Aorta (tissue), 5 donors: ENCODE data around the gene MED12L. TPM values are rescaled to one million over a fixed set of nuclear protein-coding genes. Genes with fewer than 3 reads are reported as not detected.
A peak's percentile ranks its signal among the peaks of the same experiment; 100 is the strongest.
"Not testable (repeated sequence)": the region's sequence is repeated elsewhere in the genome, so short reads cannot be mapped to it uniquely, and the experiment has no call there.

Experiments
- ATAC-seq: fragments of 200-7000 bp; cut with Tn5 transposase; one replicate; pipeline ENCODE4 v1.9.1; 2022; ENCODE audit warnings: moderate library complexity; ENCODE audit not compliant: low FRiP score
- DNase-seq, 2 donors: peaks; one replicate each; pipeline ENCODE4 v3.0.0-alpha.2; 2020
- H3K27ac ChIP-seq, 2 donors: one replicate each; pipeline ENCODE4 v1.5.1; 2013; ENCODE audit warnings: low read length in 2 of 2, mild to moderate bottlenecking in 2 of 2, moderate library complexity in 2 of 2, control low read depth in 1 of 2, inconsistent platforms in 1 of 2, low read depth in 1 of 2
- H3K27me3 ChIP-seq, 2 donors: one replicate each; pipeline ENCODE4 v1.6.1; 2013; ENCODE audit warnings: control low read depth in 1 of 2, low read length in 1 of 2, mild to moderate bottlenecking in 1 of 2, moderate library complexity in 1 of 2; ENCODE audit not compliant: insufficient read depth in 2 of 2, control insufficient read depth in 1 of 2
- H3K36me3 ChIP-seq, 2 donors: one replicate each; pipeline ENCODE4 v1.6.1; 2013; ENCODE audit warnings: control low read depth in 1 of 2, low read length in 1 of 2, mild to moderate bottlenecking in 1 of 2; ENCODE audit not compliant: insufficient read depth in 2 of 2, control insufficient read depth in 1 of 2
- H3K4me1 ChIP-seq, 2 donors: one replicate each; pipeline ENCODE4 v1.6.1; 2013; ENCODE audit warnings: low read length in 2 of 2, control low read depth in 1 of 2, mild to moderate bottlenecking in 1 of 2, moderate library complexity in 1 of 2; ENCODE audit not compliant: insufficient read depth in 2 of 2, control insufficient read depth in 1 of 2
- H3K4me3 ChIP-seq, 2 donors: one replicate each; pipeline ENCODE4 v1.5.1; 2013; ENCODE audit warnings: low read length in 2 of 2, control low read depth in 1 of 2, mild to moderate bottlenecking in 1 of 2
- H3K9me3 ChIP-seq: one replicate; pipeline ENCODE4 v1.6.1; 2013; ENCODE audit warnings: mild to moderate bottlenecking, low read length; ENCODE audit not compliant: control insufficient read depth
- WGBS, 2 donors: extraction: QIAGEN DNeasy Blood & Tissue Kit; methylation state at CpG; one replicate each; pipeline ENCODE4 v1.1.7; 2013; 5-methylcytosine and 5-hydroxymethylcytosine counted together
- intact Hi-C, 2 donors: fragments of 100-400 bp; cut with DNase I; formaldehyde crosslinking; loops; one replicate each; pipeline versions ENCODE4 v1.14.2 to v1.15.0; 2022
- polyA plus RNA-seq, 2 donors: library from polyadenylated mRNA; stranded (reverse); fragments of 200-250 nt; gene quantifications; one replicate each; pipeline ENCODE4 v1.2.3, GENCODE V29; 2013
- total RNA-seq, 2 donors: library from RNA; stranded (reverse); fragmentation: NEBNext Ultra II Directional; extraction: Animal tissue kit (Norgen Biotek cat#: 25700); gene quantifications; one replicate each; pipeline ENCODE4 v1.2.1, GENCODE V29; 2021
- donor health status: healthy with polysubstance abuse.
- donor health status: Bipolar disorder and iron deficiency.
- donor health status: DM: no; HTN: no; CAD: no.
- donor health status: DM: no; HTN: no; CAD: no.
- donor health status: DM: yes; HTN: yes; CAD: no.

Gene MED12L
- total and polyA plus RNA-seq, 4 donors = 1.1 to 2.3 TPM; not detected in 2

DNA sequence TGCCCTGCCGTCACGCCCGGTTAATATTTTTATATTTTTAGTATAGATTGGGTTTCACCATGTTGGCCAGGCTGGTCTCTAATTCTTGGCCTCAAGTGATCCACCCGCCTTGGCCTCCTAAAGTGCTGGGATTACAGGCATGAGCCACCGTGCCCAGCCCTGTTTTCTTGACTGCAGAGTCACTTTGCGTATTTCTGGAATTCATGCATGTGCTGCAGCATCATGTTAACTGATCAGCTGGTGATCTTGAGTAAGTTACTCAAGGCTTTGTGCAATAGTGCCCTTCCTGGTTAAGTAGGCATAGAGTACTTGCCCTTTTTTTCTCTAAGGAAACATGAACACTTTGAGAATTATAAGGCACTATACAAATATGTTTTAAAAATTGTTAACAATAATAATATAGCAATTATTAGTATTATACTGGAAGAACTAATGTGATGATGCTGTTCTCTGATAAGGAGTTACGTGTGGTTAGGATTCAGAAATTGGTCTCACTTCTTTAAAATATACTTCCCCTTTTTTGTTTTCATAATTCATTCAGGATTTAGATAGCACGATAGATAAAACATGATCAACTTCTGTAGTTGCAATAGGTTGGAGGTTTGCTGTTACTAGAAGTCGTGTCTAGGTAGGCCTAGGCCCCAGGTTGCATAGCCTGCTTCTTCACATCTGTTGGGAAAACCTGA is 83.9 kb downstream of the MED12L start:
- Histone ChIP-seq H3K9me3 (no peaks in the 10 kb centered on the region), H3K27me3 (no peaks in the 10 kb centered on the region), H3K27ac (no peak overlapping the region), H3K4me3 (no peak overlapping the region), H3K36me3 (no peaks in the 10 kb centered on the region), H3K4me1 (no peaks in the 10 kb centered on the region)
- intact Hi-C loops = loop anchor here (2.0 to 5.0 kb wide), 3 partner anchors 58 to 113 kb away; no protein-coding TSS in a partner anchor
- peak in 1 of 2 donors; percentile 51 for DNase-seq
- WGBS, 2 donors = 94% methylated on average over 9 of the region's 9 CpGs
- no peak for ATAC-seq

GRCh38 chr3:151169948-151170679 is 84.7 kb downstream of the MED12L start:
- not testable (repeated sequence) for H3K27me3 ChIP-seq, H3K9me3 ChIP-seq, H3K36me3 ChIP-seq, H3K4me3 ChIP-seq, H3K27ac ChIP-seq, H3K4me1 ChIP-seq
- DNase-seq = peak in 1 of 2 donors; percentile 83
- peak; percentile 71 for ATAC-seq
- WGBS, 2 donors = 86 to 91% methylated on average over 9 of the region's 9 CpGs
- intact Hi-C loops = loop anchor here (2.0 to 5.0 kb wide), 3 partner anchors 57 to 112 kb away; no protein-coding TSS in a partner anchor

DNA sequence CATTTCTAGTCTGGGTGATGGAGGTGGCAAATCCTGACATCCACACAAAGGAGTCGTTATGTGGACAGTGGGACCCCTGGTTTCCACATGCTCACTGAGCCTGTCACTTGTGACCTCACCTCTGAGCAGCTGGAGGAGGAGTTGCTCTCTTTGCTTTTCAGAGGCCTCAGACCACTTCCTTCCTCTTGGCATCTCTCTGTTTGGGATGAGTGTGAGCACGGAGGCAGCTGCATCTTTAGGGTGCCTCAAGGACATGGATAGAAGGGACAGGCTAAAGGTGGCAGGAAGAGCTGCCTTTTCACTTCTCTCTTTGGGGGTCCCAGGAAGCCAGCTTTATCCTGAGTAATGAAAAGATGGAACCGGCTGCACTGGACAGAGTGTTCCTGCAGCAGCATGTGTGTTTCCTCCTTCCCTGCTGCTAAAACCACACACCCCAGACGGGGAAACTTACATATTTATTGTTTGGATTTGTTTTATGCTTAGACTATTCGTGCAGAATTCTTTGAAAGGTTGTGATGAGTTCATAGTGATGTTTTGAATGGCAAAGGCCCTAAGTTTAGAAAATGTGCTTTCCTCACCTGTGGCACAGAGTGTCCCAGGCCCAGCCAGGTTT is 85.8 kb downstream of the MED12L start:
- no peaks in the 10 kb centered on the region for H3K36me3 ChIP-seq
- no peak overlapping the region for H3K4me3 ChIP-seq
- H3K4me1 ChIP-seq = no peaks in the 10 kb centered on the region
- DNase-seq = peak in 1 of 2 donors; percentile 54
- no peak for ATAC-seq
- no peaks in the 10 kb centered on the region for H3K27me3 ChIP-seq
- intact Hi-C loops = no loop called here
- 72 to 73% methylated on average over 5 of the region's 5 CpGs for WGBS, 2 donors
- no peaks in the 10 kb centered on the region for H3K9me3 ChIP-seq
- H3K27ac ChIP-seq = no peak overlapping the region

- no peak for DNase-seq
- Histone ChIP-seq H3K4me3 (no peak overlapping the region), H3K9me3 (no peaks in the 10 kb centered on the region), H3K36me3 (no peaks in the 10 kb centered on the region), H3K27ac (no peak overlapping the region), H3K27me3 (no peaks in the 10 kb centered on the region), H3K4me1 (no peaks in the 10 kb centered on the region)
- ATAC-seq = no peak
- WGBS, 2 donors = 71 to 82% methylated on average over 2 of the region's 2 CpGs
- intact Hi-C loops = no loop called here
Measured at GRCh38 chr3:151174351-151174750, 88.9 kb downstream of the MED12L start.

GRCh38 chr3:151175952-151176351 is 90.5 kb downstream of the MED12L start:
- no peaks in the 10 kb centered on the region for H3K36me3 ChIP-seq
- H3K9me3 ChIP-seq = no peaks in the 10 kb centered on the region
- H3K27ac ChIP-seq = no peak overlapping the region
- ATAC-seq = no peak
- intact Hi-C loops = no loop called here
- no peak for DNase-seq
- no peak overlapping the region for H3K4me3 ChIP-seq
- no peaks in the 10 kb centered on the region for H3K4me1 ChIP-seq
- WGBS, 2 donors = 98 to 99% methylated on average over 2 of the region's 2 CpGs
- H3K27me3 ChIP-seq = no peaks in the 10 kb centered on the region

DNA sequence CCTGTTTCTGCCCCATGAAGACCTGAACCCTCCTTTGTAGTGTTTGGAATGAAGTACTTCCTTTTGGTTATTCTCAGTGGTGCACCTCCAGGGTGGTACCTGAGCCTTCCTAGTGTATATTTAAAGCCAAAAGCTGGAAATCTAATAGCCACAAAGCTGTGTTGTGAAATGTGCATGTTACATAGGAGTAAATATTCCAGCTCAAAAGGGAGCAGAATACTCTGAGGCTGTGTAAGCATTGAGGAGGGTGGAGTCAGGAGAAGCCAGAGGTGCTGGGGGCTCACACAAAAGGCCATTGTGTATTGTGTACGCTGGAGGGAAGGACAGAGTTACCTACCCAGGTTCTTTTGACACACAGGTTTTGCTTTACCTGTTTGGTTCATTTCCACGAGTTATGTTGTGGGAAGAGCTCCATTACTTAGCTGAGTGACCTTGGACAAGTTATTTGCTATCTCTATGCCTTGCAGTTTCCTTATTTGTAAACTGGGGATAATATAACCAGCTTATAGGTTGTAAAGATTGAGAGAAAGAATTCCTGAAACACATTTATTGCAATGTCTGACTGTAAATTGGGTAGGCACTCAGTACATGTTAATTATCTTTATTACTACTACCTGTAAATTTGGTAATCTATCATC is 92.9 kb downstream of the MED12L start:
- H3K36me3 ChIP-seq = no peaks in the 10 kb centered on the region
- WGBS, 2 donors = 90 to 96% methylated on average over 2 of the region's 2 CpGs
- no peak overlapping the region for H3K27ac ChIP-seq
- no peak overlapping the region for H3K4me3 ChIP-seq
- H3K4me1 ChIP-seq = no peaks in the 10 kb centered on the region
- H3K27me3 ChIP-seq = no peaks in the 10 kb centered on the region
- no peak for ATAC-seq
- intact Hi-C loops = no loop called here
- DNase-seq = no peak
- H3K9me3 ChIP-seq = no peaks in the 10 kb centered on the region

- no peak overlapping the region for H3K4me3 ChIP-seq
- H3K27me3 ChIP-seq = no peaks in the 10 kb centered on the region
- no peaks in the 10 kb centered on the region for H3K4me1 ChIP-seq
- H3K36me3 ChIP-seq = no peaks in the 10 kb centered on the region
- 57 to 62% methylated on average over 5 of the region's 5 CpGs for WGBS, 2 donors
- peaks cover 1% of the 10 kb centered on the region for H3K9me3 ChIP-seq
- no peak overlapping the region for H3K27ac ChIP-seq
- intact Hi-C loops = no loop called here
- ATAC-seq (no peak), DNase-seq (no peak)
Measured at GRCh38 chr3:151182349-151183079, 97.0 kb downstream of the MED12L start.

GRCh38 chr3:151183265-151183671 is 97.8 kb downstream of the MED12L start:
- ATAC-seq = no peak
- no peak for DNase-seq
- Histone ChIP-seq H3K27me3 (no peaks in the 10 kb centered on the region), H3K27ac (no peak overlapping the region), H3K36me3 (no peaks in the 10 kb centered on the region), H3K4me3 (no peak overlapping the region), H3K4me1 (no peaks in the 10 kb centered on the region), H3K9me3 (peaks cover 1% of the 10 kb centered on the region)
- intact Hi-C loops = no loop called here
- 84 to 85% methylated on average over 5 of the region's 5 CpGs for WGBS, 2 donors
